ENCODE results near the gene KRTAP12-1. TPM values are rescaled to one million over a fixed set of nuclear protein-coding genes. Genes with fewer than 3 reads are reported as not detected.
A peak's percentile ranks its signal among the peaks of the same experiment; 100 is the strongest.
"Not testable (repeated sequence)": the region's sequence is repeated elsewhere in the genome, so short reads cannot be mapped to it uniquely, and the experiment has no call there.

Gene KRTAP12-1
- total and polyA plus RNA-seq, 5 donors from 2014 or later: not detected

- H3K4me1 ChIP-seq (ENCODE audit: control insufficient read depth, insufficient read depth, low read length, poor library complexity, severe bottlenecking): no peaks in the 10 kb centered on the region
- H3K9me3 Mint-ChIP-seq: peaks cover 0 to 12% (median 2%) of the 10 kb centered on the region in 7 donors
- no peak overlapping the region for H3K4me3 ChIP-seq (ENCODE audit: low read depth, low read length)
- H3K27ac Mint-ChIP-seq: no peak overlapping the region
- H3K27me3 ChIP-seq (ENCODE audit: control insufficient read depth, insufficient read depth, low read length): peaks cover 6% of the 10 kb centered on the region
- H3K4me1 Mint-ChIP-seq: peaks cover 0 to 13% (median 4%) of the 10 kb centered on the region in 4 donors
- no peak for DNase-seq
- no peak overlapping the region for H3K27ac ChIP-seq (ENCODE audit: insufficient read depth, low read length, poor library complexity, severe bottlenecking)
- H3K36me3 Mint-ChIP-seq: no peaks in the 10 kb centered on the region
- peaks cover 59% of the 10 kb centered on the region for H3K27me3 Mint-ChIP-seq
- no peaks in the 10 kb centered on the region for H3K36me3 ChIP-seq (ENCODE audit: control insufficient read depth, insufficient read depth, low read length)
- no peak for ATAC-seq (ENCODE audit: low read depth in 2 of 2)
- peaks cover 4 to 12% of the 10 kb centered on the region in 2 experiments for H3K9me3 ChIP-seq (ENCODE audit: control insufficient read depth in 2 of 2, low read length in 2 of 2)
- H3K4me3 Mint-ChIP-seq: no peak overlapping the region
Observed at GRCh38 chr21:44694776-44695175, 12.8 kb upstream of the KRTAP12-1 start.

- ATAC-seq (ENCODE audit: low read depth in 2 of 2) (no peak), DNase-seq (no peak)
- Histone ChIP-seq H3K4me3 (ENCODE audit: low read depth, low read length) (no peak overlapping the region), H3K27ac (ENCODE audit: insufficient read depth, low read length, poor library complexity, severe bottlenecking) (no peak overlapping the region), H3K9me3 (ENCODE audit: control insufficient read depth in 2 of 2, low read length in 2 of 2) (peaks cover 4 to 12% of the 10 kb centered on the region in 2 experiments), H3K27me3 (ENCODE audit: control insufficient read depth, insufficient read depth, low read length) (peaks cover 6% of the 10 kb centered on the region), H3K4me1 (ENCODE audit: control insufficient read depth, insufficient read depth, low read length, poor library complexity, severe bottlenecking) (no peaks in the 10 kb centered on the region), H3K36me3 (ENCODE audit: control insufficient read depth, insufficient read depth, low read length) (no peaks in the 10 kb centered on the region)
- no peak overlapping the region for H3K27ac Mint-ChIP-seq
- peaks cover 0 to 7% (median 4%) of the 10 kb centered on the region in 4 donors for H3K4me1 Mint-ChIP-seq
- peaks cover 0 to 12% (median 2%) of the 10 kb centered on the region in 7 donors for H3K9me3 Mint-ChIP-seq
- H3K36me3 Mint-ChIP-seq: no peaks in the 10 kb centered on the region
- peaks cover 47% of the 10 kb centered on the region for H3K27me3 Mint-ChIP-seq
- no peak overlapping the region for H3K4me3 Mint-ChIP-seq
Observed at GRCh38 chr21:44692798-44693512, 11.0 kb upstream of the KRTAP12-1 start.

GRCh38 chr21:44691686-44692085 is 9.7 kb upstream of the KRTAP12-1 start:
- H3K4me3 Mint-ChIP-seq: no peak overlapping the region
- peaks cover 6% of the 10 kb centered on the region for H3K27me3 ChIP-seq (ENCODE audit: control insufficient read depth, insufficient read depth, low read length)
- H3K4me1 Mint-ChIP-seq: peaks cover 0 to 7% (median 3%) of the 10 kb centered on the region in 4 donors
- H3K9me3 ChIP-seq (ENCODE audit: control insufficient read depth in 2 of 2, low read length in 2 of 2): peaks cover 4 to 12% of the 10 kb centered on the region in 2 experiments
- no peak for ATAC-seq (ENCODE audit: low read depth in 2 of 2)
- no peaks in the 10 kb centered on the region for H3K36me3 Mint-ChIP-seq
- peaks cover 0 to 12% (median 2%) of the 10 kb centered on the region in 7 donors for H3K9me3 Mint-ChIP-seq
- no peaks in the 10 kb centered on the region for H3K4me1 ChIP-seq (ENCODE audit: control insufficient read depth, insufficient read depth, low read length, poor library complexity, severe bottlenecking)
- no peak for DNase-seq
- peaks cover 46% of the 10 kb centered on the region for H3K27me3 Mint-ChIP-seq
- no peak overlapping the region for H3K27ac Mint-ChIP-seq
- no peak overlapping the region for H3K27ac ChIP-seq (ENCODE audit: insufficient read depth, low read length, poor library complexity, severe bottlenecking)
- H3K36me3 ChIP-seq (ENCODE audit: control insufficient read depth, insufficient read depth, low read length): no peaks in the 10 kb centered on the region
- H3K4me3 ChIP-seq (ENCODE audit: low read depth, low read length): no peak overlapping the region

GRCh38 chr21:44689740-44690139 is 7.8 kb upstream of the KRTAP12-1 start:
- peaks cover 48% of the 10 kb centered on the region for H3K27me3 Mint-ChIP-seq
- not testable (repeated sequence) for H3K4me3 Mint-ChIP-seq

GRCh38 chr21:44687671-44688070 is 5.7 kb upstream of the KRTAP12-1 start:
- Mint-ChIP-seq H3K4me1 (peaks cover 0 to 7% (median 4%) of the 10 kb centered on the region in 4 donors), H3K36me3 (no peaks in the 10 kb centered on the region)
- ATAC-seq (ENCODE audit: low read depth in 2 of 2): no peak

More at GRCh38 chr21:44689740-44690139, 7.8 kb upstream of the KRTAP12-1 start:
- H3K27me3 ChIP-seq (ENCODE audit: control insufficient read depth, insufficient read depth, low read length); H3K27ac Mint-ChIP-seq; H3K36me3 Mint-ChIP-seq; ATAC-seq (ENCODE audit: low read depth in 2 of 2); H3K36me3 ChIP-seq (ENCODE audit: control insufficient read depth, insufficient read depth, low read length); H3K4me3 ChIP-seq (ENCODE audit: low read depth, low read length); H3K27ac ChIP-seq (ENCODE audit: insufficient read depth, low read length, poor library complexity, severe bottlenecking); H3K4me1 ChIP-seq (ENCODE audit: control insufficient read depth, insufficient read depth, low read length, poor library complexity, severe bottlenecking); DNase-seq; H3K4me1 Mint-ChIP-seq: not testable (repeated sequence)
- peaks cover 0 to 12% (median 2%) of the 10 kb centered on the region in 7 donors for H3K9me3 Mint-ChIP-seq
- H3K9me3 ChIP-seq (ENCODE audit: control insufficient read depth in 2 of 2, low read length in 2 of 2): peaks cover 4 to 12% of the 10 kb centered on the region in 2 experiments

GRCh38 chr21:44686843-44687561 is 5.0 kb upstream of the KRTAP12-1 start:
- Mint-ChIP-seq H3K27me3 (peaks cover 38% of the 10 kb centered on the region), H3K9me3 (no peaks in the 10 kb centered on the region), H3K4me1 (peaks cover 0 to 7% (median 4%) of the 10 kb centered on the region in 4 donors), H3K27ac (peak overlapping the region in 1 of 3 donors; percentile 59), H3K4me3 (no peak overlapping the region), H3K36me3 (no peaks in the 10 kb centered on the region)
- Histone ChIP-seq H3K9me3 (ENCODE audit: control insufficient read depth in 2 of 2, low read length in 2 of 2) (peaks cover 0 to under 1% of the 10 kb centered on the region in 2 experiments), H3K4me1 (ENCODE audit: control insufficient read depth, insufficient read depth, low read length, poor library complexity, severe bottlenecking) (no peaks in the 10 kb centered on the region), H3K27me3 (ENCODE audit: control insufficient read depth, insufficient read depth, low read length) (peaks cover 4% of the 10 kb centered on the region), H3K36me3 (ENCODE audit: control insufficient read depth, insufficient read depth, low read length) (no peaks in the 10 kb centered on the region), H3K27ac (ENCODE audit: insufficient read depth, low read length, poor library complexity, severe bottlenecking) (no peak overlapping the region), H3K4me3 (ENCODE audit: low read depth, low read length) (no peak overlapping the region)
- no peak for ATAC-seq (ENCODE audit: low read depth in 2 of 2)
- DNase-seq: no peak

More at GRCh38 chr21:44687671-44688070, 5.7 kb upstream of the KRTAP12-1 start:
- H3K27me3 ChIP-seq (ENCODE audit: control insufficient read depth, insufficient read depth, low read length): peaks cover 6% of the 10 kb centered on the region
- Mint-ChIP-seq H3K4me3 (no peak overlapping the region), H3K27ac (peak overlapping the region in 1 of 3 donors; percentile 6), H3K9me3 (peaks cover 0 to 5% (median under 1%) of the 10 kb centered on the region in 7 donors), H3K27me3 (peaks cover 42% of the 10 kb centered on the region)
- H3K4me3 ChIP-seq (ENCODE audit: low read depth, low read length): no peak overlapping the region
- H3K36me3 ChIP-seq (ENCODE audit: control insufficient read depth, insufficient read depth, low read length): no peaks in the 10 kb centered on the region
- H3K27ac ChIP-seq (ENCODE audit: insufficient read depth, low read length, poor library complexity, severe bottlenecking): no peak overlapping the region
- no peaks in the 10 kb centered on the region for H3K4me1 ChIP-seq (ENCODE audit: control insufficient read depth, insufficient read depth, low read length, poor library complexity, severe bottlenecking)
- no peak for DNase-seq
- peaks cover 2 to 7% of the 10 kb centered on the region in 2 experiments for H3K9me3 ChIP-seq (ENCODE audit: control insufficient read depth in 2 of 2, low read length in 2 of 2)

- Histone ChIP-seq H3K4me3 (ENCODE audit: low read depth, low read length) (no peak overlapping the region), H3K4me1 (ENCODE audit: control insufficient read depth, insufficient read depth, low read length, poor library complexity, severe bottlenecking) (no peaks in the 10 kb centered on the region), H3K9me3 (ENCODE audit: control insufficient read depth in 2 of 2, low read length in 2 of 2) (no peaks in the 10 kb centered on the region), H3K36me3 (ENCODE audit: control insufficient read depth, insufficient read depth, low read length) (no peaks in the 10 kb centered on the region), H3K27me3 (ENCODE audit: control insufficient read depth, insufficient read depth, low read length) (peaks cover 4% of the 10 kb centered on the region), H3K27ac (ENCODE audit: insufficient read depth, low read length, poor library complexity, severe bottlenecking) (no peak overlapping the region)
- no peaks in the 10 kb centered on the region for H3K36me3 Mint-ChIP-seq
- peaks cover 0 to 3% (median 1%) of the 10 kb centered on the region in 4 donors for H3K4me1 Mint-ChIP-seq
- no peak overlapping the region for H3K4me3 Mint-ChIP-seq
- peak overlapping the region in 1 of 3 donors; percentile 55 for H3K27ac Mint-ChIP-seq
- ATAC-seq (ENCODE audit: low read depth in 2 of 2): no peak
- no peaks in the 10 kb centered on the region for H3K9me3 Mint-ChIP-seq
- no peak for DNase-seq
- H3K27me3 Mint-ChIP-seq: peaks cover 30% of the 10 kb centered on the region
Observed at GRCh38 chr21:44686000-44686781, 4.2 kb upstream of the KRTAP12-1 start.

All from CD4-positive, CD25-positive, alpha-beta regulatory T cell (primary cell).